HG03354 (cell line): Measurements from ENCODE around the gene EXOC1.
"Not testable (repeated sequence)": the region's sequence is repeated elsewhere in the genome, so short reads cannot be mapped to it uniquely, and the experiment has no call there.

Source experiments
- ATAC-seq: cut with Tn5 transposase; IDR thresholded peaks from one replicate; pipeline ENCODE4 v1.9.1; 2021; ENCODE audit warnings: mild to moderate bottlenecking; ENCODE audit not compliant: unreplicated experiment, poor library complexity, severe bottlenecking

EXOC1 gene

DNA sequence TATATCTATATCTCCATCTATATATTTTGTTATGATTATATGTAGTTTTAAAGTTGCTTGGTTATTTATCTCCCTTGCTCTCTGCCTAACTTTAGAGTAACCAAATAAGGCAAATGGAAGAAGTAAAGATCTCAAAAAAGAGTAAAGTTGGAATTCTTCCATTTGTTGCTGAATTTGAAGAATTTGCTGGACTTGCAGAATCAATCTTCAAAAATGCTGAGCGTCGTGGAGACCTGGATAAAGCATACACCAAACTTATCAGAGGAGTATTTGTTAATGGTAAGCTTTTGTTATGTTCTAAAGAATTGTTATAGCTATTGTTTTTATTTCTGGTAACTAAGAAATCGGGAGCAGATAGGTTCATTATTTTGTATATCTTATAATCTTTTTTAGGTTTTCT is 43.2 kb downstream of the EXOC1 start:
- no peak for ATAC-seq

DNA sequence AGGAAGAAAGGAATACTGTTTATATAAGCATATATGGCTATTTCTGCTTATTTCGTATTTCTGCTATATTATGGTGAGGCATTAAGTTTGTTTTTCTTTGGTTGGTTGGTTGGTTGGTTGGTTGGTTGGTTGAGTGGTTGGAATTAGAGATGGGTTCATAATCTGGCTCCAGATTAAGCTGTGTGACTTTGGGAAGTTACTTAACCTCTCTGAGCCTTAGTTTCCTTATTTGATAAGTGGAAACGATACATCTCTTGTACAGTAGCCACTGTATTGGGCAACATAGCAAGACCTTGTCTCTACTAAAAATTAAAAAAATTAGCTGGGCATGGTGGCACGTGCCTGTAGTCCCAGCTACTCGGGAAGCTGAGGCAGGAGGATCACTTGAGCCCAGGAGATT is 49.2 kb downstream of the EXOC1 start:
- ATAC-seq: no peak

GRCh38 chr4:55903577-55903976 is 50.1 kb downstream of the EXOC1 start:
- ATAC-seq: no peak

- ATAC-seq: no peak
Observed at GRCh38 chr4:55904576-55904975, 51.1 kb downstream of the EXOC1 start.

DNA sequence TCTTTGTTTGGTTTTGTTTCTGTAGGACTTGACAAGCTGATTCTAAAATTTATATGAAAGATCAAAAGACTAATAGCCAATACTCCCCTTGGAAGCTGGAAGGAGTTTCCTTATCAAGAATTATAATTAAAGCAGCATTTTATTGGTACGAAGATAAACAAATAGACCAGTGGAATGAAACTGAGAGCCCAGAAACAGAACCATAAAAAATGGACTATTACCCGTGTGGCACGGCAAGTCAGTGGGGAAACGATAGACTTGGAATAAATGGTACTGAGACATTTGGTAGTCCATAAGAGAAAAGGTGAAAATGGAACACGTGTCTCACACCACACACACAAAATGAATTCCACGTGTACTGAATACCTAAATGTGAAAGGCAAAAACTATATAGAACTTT is 52.9 kb downstream of the EXOC1 start:
- no peak for ATAC-seq

DNA sequence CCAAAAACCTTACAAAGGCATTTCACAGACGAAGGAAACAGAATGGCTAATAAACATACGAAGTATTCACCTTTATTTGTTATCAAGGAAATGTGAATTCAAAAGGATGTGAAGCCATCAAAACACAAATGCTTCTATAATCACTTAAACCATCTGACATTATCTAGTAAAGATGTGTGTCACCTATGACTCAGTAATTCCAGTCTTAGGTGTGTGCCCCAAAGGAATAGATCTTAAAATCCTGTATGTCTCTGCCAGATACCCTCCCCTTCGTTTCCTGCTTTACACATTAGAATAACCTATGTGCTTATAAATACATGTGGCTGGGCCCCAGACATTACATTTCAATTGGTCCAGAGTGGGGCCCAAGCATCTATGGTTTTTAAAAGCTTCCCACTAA is 53.5 kb downstream of the EXOC1 start:
- no peak for ATAC-seq

DNA sequence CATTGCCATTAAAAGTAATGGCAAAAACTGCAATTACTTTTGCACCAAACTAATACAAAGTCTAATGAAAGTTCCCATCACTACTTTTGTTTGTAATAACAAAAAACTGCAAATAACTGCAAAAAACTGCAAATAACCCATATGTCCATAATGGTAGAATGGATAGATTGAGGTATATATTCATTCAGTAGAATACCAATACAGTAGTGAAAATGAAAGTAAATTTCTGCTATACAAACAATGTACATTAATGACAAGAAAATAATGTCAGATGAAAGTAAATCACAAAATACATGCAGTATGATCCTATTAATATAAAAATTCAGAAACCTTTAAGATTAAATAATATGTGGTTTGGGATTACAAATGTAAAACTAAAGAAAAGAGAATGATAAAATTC is 54.0 kb downstream of the EXOC1 start:
- no peak for ATAC-seq

- ATAC-seq: no peak
Observed at GRCh38 chr4:55910140-55910539, 56.7 kb downstream of the EXOC1 start.

- no peak for ATAC-seq
Observed at GRCh38 chr4:55912249-55912648, 58.8 kb downstream of the EXOC1 start.

- no peak for ATAC-seq
Observed at GRCh38 chr4:55920571-55920970, 67.1 kb downstream of the EXOC1 start.

GRCh38 chr4:55921093-55921492 is 67.6 kb downstream of the EXOC1 start:
- ATAC-seq: no peak

- no peak for ATAC-seq
Observed at GRCh38 chr4:55925241-55925640, 71.8 kb downstream of the EXOC1 start.

GRCh38 chr4:55926610-55927009 is 73.2 kb downstream of the EXOC1 start:
- ATAC-seq: peak; percentile 50

DNA sequence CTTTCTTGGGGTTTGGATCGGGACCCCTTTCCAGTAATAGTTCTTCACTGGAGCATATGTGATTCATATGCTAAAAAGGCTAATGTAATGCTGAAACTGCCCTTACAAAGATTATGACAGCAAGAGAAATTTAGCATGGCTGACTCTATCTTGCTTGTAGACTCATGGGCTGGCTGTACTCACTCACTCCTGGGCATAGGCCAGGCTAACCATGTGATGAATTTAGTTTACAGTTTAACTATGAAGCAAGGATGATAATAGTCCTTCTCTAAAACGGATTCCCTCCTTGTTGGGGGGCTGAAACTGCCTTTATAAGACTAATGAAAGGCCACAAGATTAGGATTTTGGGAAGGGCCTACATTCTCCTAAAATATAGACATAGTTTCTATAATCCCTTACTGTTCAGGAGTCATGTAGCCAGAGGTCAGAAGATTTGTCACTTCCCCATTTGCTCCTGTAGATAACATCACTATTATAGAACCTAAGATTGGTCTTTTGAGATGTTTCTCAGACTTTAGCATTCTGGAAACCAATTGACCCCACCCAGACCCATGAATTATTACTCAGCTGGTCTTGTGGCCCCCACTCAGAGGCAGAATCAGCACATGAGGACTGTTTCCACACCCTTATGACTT is 74.5 kb downstream of the EXOC1 start:
- no peak for ATAC-seq

DNA sequence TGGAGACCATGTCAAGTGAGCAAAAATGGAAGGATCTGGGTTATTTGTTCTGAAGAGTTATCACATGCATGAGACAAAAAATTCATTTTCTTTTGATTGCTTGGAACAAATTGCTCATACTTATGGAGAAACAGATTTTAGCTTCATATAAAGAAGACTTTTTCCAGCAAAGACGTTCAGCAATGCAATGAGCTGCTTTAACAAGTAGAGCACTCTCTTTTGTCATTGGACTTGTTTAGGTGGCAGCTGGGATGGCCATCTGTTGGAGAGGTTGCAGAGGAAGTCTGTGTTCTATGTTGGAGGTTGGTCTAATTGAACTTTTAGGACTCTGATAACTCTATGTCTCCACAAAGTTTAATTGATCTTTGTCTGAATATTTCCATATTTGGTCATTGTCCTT is 75.4 kb downstream of the EXOC1 start:
- ATAC-seq: no peak

GRCh38 chr4:55931043-55931442 is 77.6 kb downstream of the EXOC1 start:
- no peak for ATAC-seq

- no peak for ATAC-seq
Observed at GRCh38 chr4:55931833-55932232, 78.4 kb downstream of the EXOC1 start.

- ATAC-seq: no peak
Observed at GRCh38 chr4:55932511-55932910, 79.1 kb downstream of the EXOC1 start.

- ATAC-seq: no peak
Observed at GRCh38 chr4:55933611-55934010, 80.2 kb downstream of the EXOC1 start.

GRCh38 chr4:55935907-55936306 is 82.5 kb downstream of the EXOC1 start:
- not testable (repeated sequence) for ATAC-seq

- ATAC-seq: no peak
Observed at GRCh38 chr4:55938481-55938880, 85.0 kb downstream of the EXOC1 start.

DNA sequence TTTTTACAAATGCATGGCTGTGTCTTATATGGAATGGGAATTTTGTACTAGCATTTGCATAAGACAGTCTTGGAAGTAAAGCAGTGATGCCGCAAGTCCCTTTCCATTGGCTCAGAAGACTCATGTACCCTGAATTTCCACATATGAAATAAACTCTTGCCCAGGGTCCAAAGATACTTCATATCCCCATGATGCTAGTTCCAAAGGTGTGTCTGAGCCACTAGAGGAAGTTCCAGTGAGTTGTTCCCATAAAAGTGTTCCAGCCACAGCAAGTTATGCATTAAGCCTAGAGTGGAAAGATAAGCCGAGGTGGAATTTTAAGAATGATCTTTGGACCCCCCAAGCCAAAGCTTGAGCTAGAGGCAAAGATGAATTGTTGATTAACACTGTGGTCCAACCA is 86.0 kb downstream of the EXOC1 start:
- ATAC-seq: no peak
